Muscle of leg (tissue), 16 donors: ENCODE results near the gene DLL4. TPM values are rescaled to one million over a fixed set of nuclear protein-coding genes. Genes with fewer than 3 reads are reported as not detected.

ENCODE experiments used
- DNase-seq: peaks from one replicate; pipeline ENCODE4 v3.0.0; 2013
- H3K27ac ChIP-seq: one replicate; pipeline ENCODE4 v1.5.1; 2013; ENCODE audit warnings: mild to moderate bottlenecking, low read length, control low read depth
- H3K27me3 ChIP-seq: one replicate; pipeline ENCODE4 v1.6.1; 2013; ENCODE audit warnings: low read length; ENCODE audit not compliant: control insufficient read depth, insufficient read depth
- H3K36me3 ChIP-seq: one replicate; pipeline ENCODE4 v1.6.1; 2013; ENCODE audit warnings: low read length; ENCODE audit not compliant: control insufficient read depth, insufficient read depth
- H3K4me1 ChIP-seq: one replicate; pipeline ENCODE4 v1.6.1; 2013; ENCODE audit warnings: low read length; ENCODE audit not compliant: control insufficient read depth, insufficient read depth
- H3K4me3 ChIP-seq: one replicate; pipeline ENCODE4 v1.5.1; 2013; ENCODE audit warnings: low read length, control low read depth
- H3K9me3 ChIP-seq: replicated peaks from 2 replicates; pipeline ENCODE4 v1.6.1; 2013; ENCODE audit warnings: low read depth, low read length; ENCODE audit not compliant: control insufficient read depth
- WGBS: methylation state at CpG from one replicate; pipeline ENCODE4 v1.1.5; 2013; ENCODE audit warnings: missing lambda C conversion rate; ENCODE audit not compliant: insufficient coverage; 5-methylcytosine and 5-hydroxymethylcytosine counted together
- long read RNA-seq, 11 donors: transcript quantifications; one replicate each; lab custom pipeline, GENCODE V29; 2026
- polyA plus RNA-seq, 8 donors: library from polyadenylated mRNA; unstranded; fragments of 120-200 nt; gene quantifications; one replicate each; pipeline versions ENCODE4 v1.2.1 to v1.2.3, GENCODE V29; 2013; ENCODE audit warnings: inconsistent platforms in 1 of 8, low replicate concordance in 1 of 8; ENCODE audit not compliant: insufficient read length in 8 of 8, insufficient read depth in 1 of 8
- total RNA-seq: library from RNA; stranded (reverse); fragments of 120-200 nt; gene quantifications from one replicate; pipeline ENCODE4 v1.2.4, GENCODE V29; 2013

DLL4 gene
- total RNA-seq (9.7 TPM), polyA plus RNA-seq (10 to 100 TPM in 7 of 8 donors, 1 to 10 TPM in 1; 8.7 to 17.9 (median 11.9) TPM)
- long read RNA-seq, donor 1, partial matches to known transcripts: 7 of 8 reads
- long read RNA-seq, donor 1, other reads (novel, unspliced or antisense): 0 of 8 reads
- long read RNA-seq, donor 2: 0 reads
- long read RNA-seq, donor 3, partial matches to known transcripts: 0 of 2 reads
- long read RNA-seq, donor 3, other reads (novel, unspliced or antisense): 0 of 2 reads
- long read RNA-seq, donor 4, partial matches to known transcripts: 0 of 1 reads
- long read RNA-seq, donor 4, other reads (novel, unspliced or antisense): 0 of 1 reads
- long read RNA-seq, donor 5, partial matches to known transcripts: 14 of 15 reads
- long read RNA-seq, donor 5, other reads (novel, unspliced or antisense): 0 of 15 reads
- long read RNA-seq, donor 6, partial matches to known transcripts: 0 of 5 reads
- long read RNA-seq, donor 6, other reads (novel, unspliced or antisense): 0 of 5 reads
- long read RNA-seq, donor 7, partial matches to known transcripts: 12 of 13 reads
- long read RNA-seq, donor 7, other reads (novel, unspliced or antisense): 0 of 13 reads
- long read RNA-seq, donor 8: 0 reads
- long read RNA-seq, donor 9, partial matches to known transcripts: 0 of 1 reads
- long read RNA-seq, donor 9, other reads (novel, unspliced or antisense): 0 of 1 reads
- long read RNA-seq, donor 10, partial matches to known transcripts: 12 of 13 reads
- long read RNA-seq, donor 10, other reads (novel, unspliced or antisense): 0 of 13 reads
- long read RNA-seq, donor 11, partial matches to known transcripts: 0 of 1 reads
- long read RNA-seq, donor 11, other reads (novel, unspliced or antisense): 0 of 1 reads

GRCh38 chr15:40928821-40929659 lies at the start of gene DLL4:
Gene DLL4 (plus strand): TSS chr15:40929340. CDS start chr15:40929669, 329 bp downstream.
- Histone ChIP-seq H3K9me3 (no peaks in the 10 kb centered on the region), H3K36me3 (peaks cover 4% of the 10 kb centered on the region), H3K27ac (peak within 1 kb of the TSS; percentile 60), H3K4me3 (peak within 1 kb of the TSS; percentile 53), H3K4me1 (peaks cover 65% of the 10 kb centered on the region), H3K27me3 (peaks cover 82% of the 10 kb centered on the region)
- WGBS: under 1% methylated on average over 59 of the region's 71 CpGs
- DNase-seq: peak; percentile 86

- WGBS: 90% methylated on average over 3 of the region's 6 CpGs
- H3K27me3 ChIP-seq: peaks cover 4% of the 10 kb centered on the region
- H3K4me3 ChIP-seq: no peak overlapping the region
- no peaks in the 10 kb centered on the region for H3K4me1 ChIP-seq
- H3K9me3 ChIP-seq: peaks cover 5% of the 10 kb centered on the region
- H3K27ac ChIP-seq: no peak overlapping the region
- no peak for DNase-seq
- no peaks in the 10 kb centered on the region for H3K36me3 ChIP-seq
Observed at GRCh38 chr15:40879609-40880008, 49.5 kb upstream of the DLL4 start.

- Histone ChIP-seq H3K36me3 (no peaks in the 10 kb centered on the region), H3K4me3 (no peak overlapping the region), H3K27me3 (no peaks in the 10 kb centered on the region), H3K27ac (no peak overlapping the region), H3K9me3 (peaks cover 5% of the 10 kb centered on the region), H3K4me1 (peaks cover 1% of the 10 kb centered on the region)
- 94% methylated on average over 5 of the region's 6 CpGs for WGBS
- no peak for DNase-seq
Observed at GRCh38 chr15:40881351-40881750, 47.8 kb upstream of the DLL4 start.

GRCh38 chr15:40886586-40886985 lies 42.6 kb upstream of the DLL4 start:
- Histone ChIP-seq H3K9me3 (peaks cover 5% of the 10 kb centered on the region), H3K4me1 (peaks cover 3% of the 10 kb centered on the region), H3K36me3 (no peaks in the 10 kb centered on the region), H3K27me3 (no peaks in the 10 kb centered on the region), H3K27ac (no peak overlapping the region), H3K4me3 (no peak overlapping the region)
- DNase-seq: no peak
- WGBS: no CpG with 5 or more reads among the region's 1 CpG

- H3K9me3 ChIP-seq: no peaks in the 10 kb centered on the region
- peaks cover 11% of the 10 kb centered on the region for H3K4me1 ChIP-seq
- H3K36me3 ChIP-seq: no peaks in the 10 kb centered on the region
- H3K4me3 ChIP-seq: no peak overlapping the region
- DNase-seq: no peak
- peaks cover 2% of the 10 kb centered on the region for H3K27me3 ChIP-seq
- H3K27ac ChIP-seq: no peak overlapping the region
Observed at GRCh38 chr15:40889112-40889511, 40.0 kb upstream of the DLL4 start.

- no peak for DNase-seq
Observed at GRCh38 chr15:40891138-40891537, 38.0 kb upstream of the DLL4 start.

GRCh38 chr15:40891810-40892446 lies 37.2 kb upstream of the DLL4 start:
- 29% methylated on average over 1 of the region's 4 CpGs for WGBS
- Histone ChIP-seq H3K4me1 (peaks cover 18% of the 10 kb centered on the region), H3K27ac (no peak overlapping the region), H3K27me3 (peaks cover 2% of the 10 kb centered on the region), H3K4me3 (no peak overlapping the region), H3K9me3 (no peaks in the 10 kb centered on the region), H3K36me3 (peaks cover 9% of the 10 kb centered on the region)
- DNase-seq: peak; percentile 51

More at GRCh38 chr15:40891138-40891537, 38.0 kb upstream of the DLL4 start:
- Histone ChIP-seq H3K27me3 (peaks cover 2% of the 10 kb centered on the region), H3K9me3 (no peaks in the 10 kb centered on the region), H3K4me3 (no peak overlapping the region), H3K4me1 (peaks cover 21% of the 10 kb centered on the region), H3K27ac (no peak overlapping the region), H3K36me3 (peaks cover 4% of the 10 kb centered on the region)
- WGBS: 88% methylated on average over 4 of the region's 5 CpGs

- WGBS: 90% methylated on average over 2 of the region's 2 CpGs
- no peaks in the 10 kb centered on the region for H3K9me3 ChIP-seq
- no peak overlapping the region for H3K4me3 ChIP-seq
- H3K27ac ChIP-seq: no peak overlapping the region
- no peak for DNase-seq
- peaks cover 11% of the 10 kb centered on the region for H3K36me3 ChIP-seq
- peaks cover 18% of the 10 kb centered on the region for H3K4me1 ChIP-seq
- peaks cover 2% of the 10 kb centered on the region for H3K27me3 ChIP-seq
Observed at GRCh38 chr15:40892447-40893012, 36.6 kb upstream of the DLL4 start.

- Histone ChIP-seq H3K36me3 (peaks cover 12% of the 10 kb centered on the region), H3K4me1 (peaks cover 18% of the 10 kb centered on the region), H3K4me3 (peak overlapping the region; percentile 98), H3K9me3 (no peaks in the 10 kb centered on the region), H3K27ac (no peak overlapping the region), H3K27me3 (peaks cover 2% of the 10 kb centered on the region)
- no peak for DNase-seq
- WGBS: 79% methylated on average over 20 of the region's 22 CpGs
Observed at GRCh38 chr15:40893019-40893670, 36.0 kb upstream of the DLL4 start.
